Activated naive CD8-positive, alpha-beta T cell treated with anti-CD3 and anti-CD28 coated beads, Interleukin-2, amount 10 ng/mL, durations not matched to agents 7 days and 5 days (primary cell): ENCODE data around the gene SORCS3. TPM values are rescaled to one million over a fixed set of nuclear protein-coding genes. Genes with fewer than 3 reads are reported as not detected.

Source experiments
- ATAC-seq: fragments of 150-1000 bp; cut with Tn5 transposase; one replicate; pipeline ENCODE4 v1.10.0; 2021; ENCODE audit warnings: low read depth, moderate library complexity
- POLR2A ChIA-PET: fragments of 350-600 bp; sonication (Branson Sonifier 250); formaldehyde crosslinking; loops from one replicate; lab custom pipeline; 2021; ENCODE audit warnings: antibody characterized with exemption; lab: Charles Lee
- DNase-seq: peaks from one replicate; pipeline ENCODE4 v3.0.0; 2021
- H3K27ac Mint-ChIP-seq: one replicate; pipeline ENCODE4 v1.8.0; 2022; ENCODE audit warnings: mild to moderate bottlenecking, mixed read lengths
- H3K27me3 Mint-ChIP-seq: one replicate; pipeline ENCODE4 v1.8.0; 2022; ENCODE audit warnings: mild to moderate bottlenecking, moderate library complexity, mixed read lengths
- H3K36me3 Mint-ChIP-seq: one replicate; pipeline ENCODE4 v1.8.0; 2021; ENCODE audit warnings: mild to moderate bottlenecking, mixed read lengths
- H3K4me1 Mint-ChIP-seq: one replicate; pipeline ENCODE4 v1.8.0; 2021; ENCODE audit warnings: mixed read lengths
- H3K4me3 Mint-ChIP-seq: one replicate; pipeline ENCODE4 v1.8.0; 2022; ENCODE audit warnings: mild to moderate bottlenecking, moderate library complexity, mixed read lengths
- H3K9me3 Mint-ChIP-seq: one replicate; pipeline ENCODE4 v1.8.0; 2021; ENCODE audit warnings: mixed read lengths
- total RNA-seq, 2 experiments: library from RNA; stranded (reverse); gene quantifications; one replicate each; pipeline ENCODE4 v1.2.3, GENCODE V29; 2021

Gene SORCS3
- total RNA-seq, 2 experiments from 2014 or later = not detected

DNA sequence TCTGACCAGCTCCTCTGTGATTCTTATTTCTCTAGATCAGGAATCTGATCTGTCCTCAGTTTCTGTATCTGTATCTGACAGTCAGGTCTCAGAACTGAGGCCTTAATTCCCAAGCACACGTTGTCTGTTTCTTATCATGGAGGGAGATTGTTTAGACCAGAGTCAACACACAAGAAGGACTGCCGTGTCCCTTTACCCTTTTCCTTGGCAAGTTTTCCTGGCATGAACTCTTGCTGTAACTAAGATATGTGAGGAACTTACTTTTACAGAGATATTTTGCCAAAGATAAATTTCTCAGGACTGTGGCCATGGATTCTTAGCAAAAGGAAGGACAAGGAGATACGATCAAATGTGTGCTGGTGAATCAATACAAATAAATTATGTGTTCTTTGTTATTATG is 181.0 kb downstream of the SORCS3 start:
- Mint-ChIP-seq H3K4me3 (no peak overlapping the region), H3K27ac (no peak overlapping the region), H3K36me3 (no peaks in the 10 kb centered on the region), H3K4me1 (no peaks in the 10 kb centered on the region), H3K9me3 (peaks cover 2% of the 10 kb centered on the region), H3K27me3 (no peaks in the 10 kb centered on the region)
- ATAC-seq (no peak), DNase-seq (no peak)
- POLR2A ChIA-PET = no interaction called here

DNA sequence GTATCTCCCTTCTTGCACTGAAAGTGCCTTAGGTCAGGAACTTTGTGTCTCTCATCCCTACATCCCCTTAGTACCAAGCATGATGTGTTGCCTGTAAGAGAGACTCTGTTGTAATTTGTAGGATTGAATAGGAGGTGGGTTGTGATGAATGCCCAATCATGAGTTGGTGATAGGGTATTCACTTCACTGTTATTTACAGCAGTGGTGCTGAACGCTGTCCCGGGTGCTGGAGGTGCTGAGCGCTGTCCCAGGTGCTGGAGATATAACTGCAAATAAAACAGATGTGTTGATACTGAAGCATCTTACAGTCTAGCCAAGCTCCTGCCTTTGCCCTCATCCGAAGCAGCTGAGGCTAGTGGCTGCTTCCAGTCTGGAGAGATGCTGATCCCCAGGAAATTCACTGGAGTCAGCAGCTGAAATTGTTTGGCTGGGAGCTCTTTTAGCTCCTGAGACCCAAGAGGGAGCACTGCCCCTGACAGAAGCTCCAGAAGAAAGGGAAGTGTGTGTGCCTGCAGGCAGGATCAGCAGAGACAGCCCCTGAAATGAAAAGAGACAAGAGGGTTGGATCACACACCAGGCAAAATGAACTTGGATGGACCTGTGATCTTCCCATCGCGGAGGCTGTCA is 183.4 kb downstream of the SORCS3 start:
- H3K36me3 Mint-ChIP-seq = no peaks in the 10 kb centered on the region
- no peaks in the 10 kb centered on the region for H3K4me1 Mint-ChIP-seq
- POLR2A ChIA-PET = no interaction called here
- H3K27ac Mint-ChIP-seq = no peak overlapping the region
- H3K9me3 Mint-ChIP-seq = peaks cover 2% of the 10 kb centered on the region
- ATAC-seq = no peak
- DNase-seq = peak; percentile 32
- H3K4me3 Mint-ChIP-seq = no peak overlapping the region
- no peaks in the 10 kb centered on the region for H3K27me3 Mint-ChIP-seq

DNA sequence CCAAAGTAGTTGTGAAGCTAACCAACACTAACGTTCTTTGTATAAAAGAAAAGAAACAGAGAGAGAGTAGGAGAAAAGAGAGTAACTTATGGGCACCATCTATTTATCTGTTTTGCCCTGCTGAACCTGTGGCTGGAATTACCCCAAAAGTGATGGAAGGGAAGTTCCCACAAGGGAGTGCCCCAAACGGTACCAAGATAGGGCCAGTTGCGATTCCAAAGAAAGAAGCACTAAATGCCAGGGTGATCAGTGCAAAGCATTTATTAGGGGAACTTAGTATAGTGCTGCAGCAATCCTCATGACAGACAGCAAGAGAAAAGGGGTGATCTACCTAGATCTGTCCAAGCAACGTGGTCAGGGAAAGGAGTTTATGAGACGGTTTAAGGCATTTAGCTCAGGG is 190.2 kb downstream of the SORCS3 start:
- H3K36me3 Mint-ChIP-seq = no peaks in the 10 kb centered on the region
- H3K4me3 Mint-ChIP-seq = no peak overlapping the region
- no peak for DNase-seq
- no peaks in the 10 kb centered on the region for H3K27me3 Mint-ChIP-seq
- POLR2A ChIA-PET = no interaction called here
- no peak for ATAC-seq
- H3K9me3 Mint-ChIP-seq = no peaks in the 10 kb centered on the region
- H3K4me1 Mint-ChIP-seq = no peaks in the 10 kb centered on the region
- no peak overlapping the region for H3K27ac Mint-ChIP-seq

DNA sequence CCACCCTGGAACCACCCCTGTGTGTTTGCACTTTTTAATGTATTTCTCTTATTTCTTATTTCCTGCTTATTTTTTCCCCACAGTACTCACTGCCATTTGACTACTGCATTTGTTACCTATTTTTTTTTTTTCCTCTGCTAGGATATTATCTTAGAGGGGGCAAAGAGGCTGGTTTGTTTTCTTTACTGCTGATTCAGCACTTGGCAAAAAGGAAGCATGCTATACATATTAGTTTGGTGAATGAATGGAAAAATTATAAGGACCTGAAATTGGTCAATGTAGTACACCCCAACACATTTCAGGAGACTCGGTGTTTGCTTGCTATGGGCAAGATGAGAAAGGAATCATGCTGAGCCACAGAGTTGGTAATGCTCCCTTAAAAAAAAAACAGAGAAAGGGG is 193.5 kb downstream of the SORCS3 start:
- POLR2A ChIA-PET = no interaction called here
- Mint-ChIP-seq H3K4me1 (no peaks in the 10 kb centered on the region), H3K27me3 (no peaks in the 10 kb centered on the region), H3K4me3 (no peak overlapping the region), H3K36me3 (no peaks in the 10 kb centered on the region), H3K27ac (no peak overlapping the region), H3K9me3 (no peaks in the 10 kb centered on the region)
- no peak for DNase-seq
- ATAC-seq = no peak

DNA sequence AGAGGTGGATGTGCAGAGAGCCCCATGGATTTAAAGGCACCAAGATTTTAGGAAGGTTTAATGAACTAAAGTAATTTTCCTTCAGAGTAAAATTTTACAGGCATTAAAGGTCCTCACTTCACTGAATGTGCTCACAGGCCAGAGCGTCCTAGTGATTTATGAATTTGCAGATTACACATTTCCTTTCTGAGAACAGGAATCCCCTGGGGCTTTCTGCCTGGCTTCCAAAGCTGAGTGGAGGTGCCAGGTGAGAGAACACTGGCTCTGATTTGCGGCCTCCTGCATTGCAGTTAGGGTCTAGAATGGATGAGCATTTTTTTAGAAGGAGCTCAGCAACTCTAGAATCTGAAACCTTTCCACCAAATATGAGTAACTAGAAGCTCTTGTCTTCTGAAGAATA is 194.3 kb downstream of the SORCS3 start:
- Mint-ChIP-seq H3K27ac (no peak overlapping the region), H3K27me3 (no peaks in the 10 kb centered on the region), H3K4me1 (no peaks in the 10 kb centered on the region), H3K9me3 (no peaks in the 10 kb centered on the region), H3K4me3 (no peak overlapping the region), H3K36me3 (no peaks in the 10 kb centered on the region)
- DNase-seq (no peak), ATAC-seq (no peak)
- POLR2A ChIA-PET = no interaction called here

DNA sequence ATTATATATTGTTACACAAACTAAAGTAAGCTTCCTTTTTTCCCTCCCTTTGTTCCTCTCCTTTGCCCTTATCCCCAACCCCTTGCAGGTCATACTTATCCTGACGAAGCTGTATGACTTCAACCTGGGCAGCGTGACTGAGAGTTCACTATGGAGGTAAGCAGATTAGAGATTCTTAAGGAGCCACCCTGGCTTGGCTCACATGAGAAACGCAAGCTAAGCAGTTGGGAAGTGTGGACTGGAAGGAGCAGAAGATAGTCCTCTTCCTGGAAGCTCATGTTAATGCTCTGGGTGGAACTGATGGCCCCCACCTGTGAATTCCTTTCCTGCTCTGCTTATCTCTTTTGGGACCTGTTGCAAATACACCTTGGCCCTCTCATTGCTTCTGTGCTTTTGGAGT is 201.6 kb downstream of the SORCS3 start:
- no peak overlapping the region for H3K27ac Mint-ChIP-seq
- no peak overlapping the region for H3K4me3 Mint-ChIP-seq
- ATAC-seq (no peak), DNase-seq (no peak)
- no peaks in the 10 kb centered on the region for H3K4me1 Mint-ChIP-seq
- POLR2A ChIA-PET = no interaction called here
- no peaks in the 10 kb centered on the region for H3K27me3 Mint-ChIP-seq
- H3K9me3 Mint-ChIP-seq = no peaks in the 10 kb centered on the region
- H3K36me3 Mint-ChIP-seq = no peaks in the 10 kb centered on the region

DNA sequence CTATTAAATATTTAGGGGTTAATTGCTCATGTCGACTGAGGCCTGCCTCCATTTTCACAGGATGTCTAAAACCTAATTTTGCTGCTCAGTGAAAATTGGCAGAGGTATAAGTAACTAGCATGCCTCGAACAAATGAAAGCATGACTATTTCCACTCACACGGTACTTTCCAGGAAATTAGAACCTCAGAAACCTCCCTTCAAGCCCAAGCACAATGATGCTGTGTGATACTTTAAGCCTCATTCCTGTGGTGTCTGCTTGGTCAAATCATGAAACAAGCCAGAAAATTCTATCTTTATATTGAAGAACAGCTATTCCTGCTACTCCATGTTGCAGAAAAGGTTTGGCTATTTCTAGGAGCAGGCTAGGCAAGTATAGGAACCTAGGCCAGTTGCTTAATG is 203.0 kb downstream of the SORCS3 start:
- no peaks in the 10 kb centered on the region for H3K4me1 Mint-ChIP-seq
- POLR2A ChIA-PET = no interaction called here

DNA sequence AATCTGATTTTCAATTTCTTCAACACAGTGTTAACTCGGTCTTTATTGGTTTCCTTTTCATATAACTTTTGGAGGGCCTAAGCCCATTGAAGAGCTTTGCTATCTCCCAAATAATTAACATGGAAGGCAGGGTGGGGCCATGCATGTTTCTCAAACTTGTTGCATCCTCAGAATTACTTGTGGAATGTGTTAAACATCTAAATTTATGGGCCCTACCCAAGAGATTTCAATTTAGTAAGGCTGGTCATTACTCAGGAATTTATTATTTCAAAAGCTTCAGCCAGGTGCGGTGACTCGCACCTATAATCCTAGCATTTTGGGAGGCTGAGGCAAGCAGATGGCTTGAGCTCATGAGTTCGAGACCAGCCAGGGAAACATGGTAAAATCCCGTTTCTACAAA is 208.9 kb downstream of the SORCS3 start:
- Mint-ChIP-seq H3K27me3 (no peaks in the 10 kb centered on the region), H3K36me3 (no peaks in the 10 kb centered on the region), H3K27ac (no peak overlapping the region), H3K9me3 (no peaks in the 10 kb centered on the region), H3K4me1 (no peaks in the 10 kb centered on the region), H3K4me3 (no peak overlapping the region)
- POLR2A ChIA-PET = no interaction called here
- DNase-seq (no peak), ATAC-seq (no peak)

More for the DNA sequence above, 203.0 kb downstream of the SORCS3 start:
- no peaks in the 10 kb centered on the region for H3K36me3 Mint-ChIP-seq
- no peaks in the 10 kb centered on the region for H3K9me3 Mint-ChIP-seq
- DNase-seq (no peak), ATAC-seq (peak; percentile 33)
- H3K27ac Mint-ChIP-seq = no peak overlapping the region
- H3K4me3 Mint-ChIP-seq = no peak overlapping the region
- no peaks in the 10 kb centered on the region for H3K27me3 Mint-ChIP-seq

DNA sequence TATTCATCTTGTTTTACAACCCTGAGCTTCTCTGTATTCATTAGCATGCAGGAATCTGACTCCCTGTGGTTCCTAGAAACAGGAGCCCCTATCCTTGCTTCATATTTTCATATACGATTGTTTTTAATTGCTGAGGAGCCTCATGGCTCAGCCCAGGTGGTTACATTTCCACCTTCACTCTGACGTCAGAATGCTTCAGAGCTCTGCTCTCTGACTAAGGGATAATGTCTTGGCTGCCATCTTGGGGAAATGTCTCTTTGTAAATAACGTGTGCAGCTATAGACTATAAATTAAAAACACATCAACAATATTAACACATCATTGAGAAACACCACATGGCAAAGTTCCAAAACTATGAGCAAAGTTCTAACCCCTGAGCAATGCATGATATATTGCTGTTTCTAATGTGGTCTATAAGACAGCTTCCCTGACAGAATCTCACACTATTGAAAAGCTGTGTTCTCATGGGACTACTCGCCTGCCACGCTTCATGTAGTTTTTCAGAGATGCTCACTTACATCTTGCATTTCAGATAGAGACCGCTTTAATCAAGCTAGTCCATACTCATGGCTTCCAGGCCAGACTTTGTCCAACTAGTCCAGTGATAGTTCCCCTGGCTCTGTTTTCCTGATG is 227.0 kb downstream of the SORCS3 start:
- Mint-ChIP-seq H3K4me3 (no peak overlapping the region), H3K9me3 (peaks cover 2% of the 10 kb centered on the region), H3K36me3 (no peaks in the 10 kb centered on the region), H3K27me3 (peaks cover 3% of the 10 kb centered on the region), H3K27ac (no peak overlapping the region), H3K4me1 (no peaks in the 10 kb centered on the region)
- DNase-seq = no peak
- POLR2A ChIA-PET = no interaction called here
- ATAC-seq = no peak

DNA sequence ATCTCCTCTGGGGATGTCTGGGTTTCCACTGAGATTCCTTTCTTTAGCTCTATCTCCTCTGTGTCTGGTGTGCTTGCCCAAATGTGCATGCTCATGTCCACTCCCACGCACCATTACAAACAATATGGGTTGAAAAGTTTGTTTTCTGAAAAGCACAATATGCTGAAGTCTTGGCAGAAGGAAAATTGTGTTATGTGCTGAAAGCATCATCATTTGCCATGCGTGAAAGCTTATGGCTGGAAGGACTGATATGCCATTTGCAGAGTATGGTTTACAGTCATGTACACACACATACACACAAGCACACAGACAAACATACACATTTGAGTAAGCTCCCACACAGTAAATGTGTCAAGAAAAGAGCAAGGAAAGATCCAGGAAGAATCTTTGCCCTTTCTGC is 231.6 kb downstream of the SORCS3 start:
- H3K27ac Mint-ChIP-seq = no peak overlapping the region
- no peak for ATAC-seq
- no peaks in the 10 kb centered on the region for H3K4me1 Mint-ChIP-seq
- H3K4me3 Mint-ChIP-seq = no peak overlapping the region
- POLR2A ChIA-PET = no interaction called here
- H3K36me3 Mint-ChIP-seq = no peaks in the 10 kb centered on the region
- DNase-seq = no peak
- peaks cover 2% of the 10 kb centered on the region for H3K9me3 Mint-ChIP-seq
- H3K27me3 Mint-ChIP-seq = no peaks in the 10 kb centered on the region

DNA sequence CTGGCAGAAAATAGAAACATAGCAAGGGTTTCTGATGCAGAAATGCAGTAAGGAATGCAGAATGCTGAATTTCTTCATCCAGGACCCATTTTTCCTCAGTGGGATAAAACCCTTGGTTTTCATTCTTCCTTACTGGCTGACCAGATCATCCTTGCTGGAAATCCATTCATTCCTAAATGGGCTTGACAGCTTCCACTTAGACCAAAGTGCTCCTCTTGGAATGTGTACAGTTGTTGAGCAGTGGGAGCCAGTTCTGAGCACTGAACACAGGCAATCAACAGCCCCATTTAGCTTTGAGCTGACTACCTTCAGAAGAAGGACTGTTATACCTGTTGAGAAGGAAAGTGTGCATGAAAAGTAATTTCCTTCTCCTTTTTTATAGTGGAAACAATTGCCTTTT is 232.1 kb downstream of the SORCS3 start:
- DNase-seq = no peak
- POLR2A ChIA-PET = no interaction called here
- no peak for ATAC-seq
- Mint-ChIP-seq H3K4me1 (no peaks in the 10 kb centered on the region), H3K9me3 (peaks cover 2% of the 10 kb centered on the region), H3K36me3 (no peaks in the 10 kb centered on the region), H3K27ac (no peak overlapping the region), H3K27me3 (no peaks in the 10 kb centered on the region), H3K4me3 (no peak overlapping the region)

DNA sequence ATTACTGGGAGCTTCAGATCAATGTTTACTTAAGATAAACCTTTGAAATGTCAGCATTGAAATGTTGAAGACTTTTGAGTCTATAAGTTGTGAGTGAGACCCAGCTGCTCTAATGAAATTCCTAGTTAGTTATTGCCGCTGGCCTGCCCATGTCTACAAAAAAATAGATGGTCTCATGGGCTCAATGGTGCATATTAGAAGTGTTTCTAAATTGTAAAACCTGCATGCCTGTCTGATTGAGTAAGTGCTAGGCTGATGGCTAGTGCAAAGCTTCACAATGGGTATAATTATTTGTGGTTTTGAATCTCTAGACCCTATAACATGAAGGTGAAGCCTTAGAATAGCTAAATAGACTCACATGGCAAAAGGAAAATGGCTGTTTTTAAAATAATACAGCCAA is 234.5 kb downstream of the SORCS3 start:
- ATAC-seq (no peak), DNase-seq (no peak)
- Mint-ChIP-seq H3K36me3 (no peaks in the 10 kb centered on the region), H3K9me3 (peaks cover 2% of the 10 kb centered on the region), H3K4me3 (no peak overlapping the region), H3K4me1 (no peaks in the 10 kb centered on the region), H3K27ac (no peak overlapping the region), H3K27me3 (no peaks in the 10 kb centered on the region)
- POLR2A ChIA-PET = no interaction called here

DNA sequence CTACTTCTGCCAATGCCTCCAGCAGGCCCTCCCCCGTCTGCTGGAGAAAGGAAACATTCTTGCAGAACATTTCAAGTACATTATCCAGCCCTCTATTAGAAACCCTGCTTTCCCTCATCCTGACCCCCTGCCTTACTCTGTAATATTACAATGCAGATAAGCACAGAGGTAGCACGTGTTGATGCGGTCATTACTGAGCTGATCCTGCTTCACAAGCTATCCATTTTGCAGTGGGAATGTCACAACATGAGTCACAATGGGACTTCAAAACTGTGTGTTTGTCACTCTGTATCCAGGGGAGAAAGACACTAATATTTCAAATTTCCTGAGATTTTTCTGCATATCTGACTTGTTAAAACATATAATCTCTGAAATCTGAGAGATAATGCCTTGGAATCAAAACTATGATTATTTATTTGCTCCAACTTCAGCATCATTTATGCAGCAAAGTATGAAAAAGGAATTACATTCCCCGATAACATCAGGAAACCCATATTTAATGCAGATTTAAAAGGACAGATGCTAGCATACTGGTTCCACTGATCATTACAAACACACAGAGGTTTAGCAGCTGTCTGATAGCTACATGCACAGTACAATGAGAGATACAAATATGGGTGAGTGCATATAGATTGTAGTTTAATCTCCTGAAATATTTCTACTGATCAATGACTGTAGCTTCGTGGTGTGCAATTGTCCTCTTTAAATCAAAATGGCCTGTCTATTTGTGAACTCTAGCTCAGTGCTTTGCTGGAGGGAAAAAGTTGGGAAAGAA is 239.7 kb downstream of the SORCS3 start:
- ATAC-seq (no peak), DNase-seq (no peak)
- Mint-ChIP-seq H3K27me3 (no peaks in the 10 kb centered on the region), H3K36me3 (no peaks in the 10 kb centered on the region), H3K9me3 (peaks cover 2% of the 10 kb centered on the region), H3K4me1 (no peaks in the 10 kb centered on the region), H3K4me3 (no peak overlapping the region), H3K27ac (no peak overlapping the region)
- POLR2A ChIA-PET = no interaction called here

DNA sequence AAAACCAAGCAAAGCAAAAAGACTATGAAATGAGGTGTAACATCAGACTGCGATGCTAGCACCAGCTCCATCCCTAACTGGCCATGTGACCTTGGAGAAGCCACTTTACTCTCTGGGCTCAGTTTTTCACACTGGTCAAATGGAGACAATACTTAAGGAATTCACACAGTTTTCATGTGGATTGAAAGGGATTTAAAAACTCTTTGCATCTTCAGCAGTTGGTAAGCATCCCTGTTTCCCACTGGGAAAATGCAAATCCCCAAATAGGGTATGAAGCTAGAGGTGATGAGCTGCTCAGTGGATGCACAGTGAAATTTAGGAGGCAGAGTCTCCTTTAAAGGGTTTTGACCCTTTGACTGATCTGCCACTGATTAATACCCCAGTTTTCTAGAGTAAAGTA is 240.7 kb downstream of the SORCS3 start:
- Mint-ChIP-seq H3K4me1 (no peaks in the 10 kb centered on the region), H3K36me3 (no peaks in the 10 kb centered on the region), H3K9me3 (no peaks in the 10 kb centered on the region), H3K4me3 (no peak overlapping the region), H3K27ac (no peak overlapping the region), H3K27me3 (no peaks in the 10 kb centered on the region)
- POLR2A ChIA-PET = no interaction called here
- ATAC-seq (no peak), DNase-seq (no peak)
